ENCODE data around the gene XRCC1.
"Not testable (repeated sequence)": the region's sequence is repeated elsewhere in the genome, so short reads cannot be mapped to it uniquely, and the experiment has no call there.

Gene XRCC1

GRCh38 chr19:43575156-43575950, at the start of gene XRCC1, which contains the start of gene PINLYP:
Gene XRCC1 (minus strand): TSS chr19:43575527. CDS start chr19:43575458, 69 bp downstream.
Gene PINLYP (plus strand): TSS chr19:43575801. CDS start chr19:43577192, 1,391 bp downstream.
- peak; percentile 98 to 99 for DNase-seq

- peak; percentile 87 to 88 for DNase-seq
Observed at GRCh38 chr19:43624933-43625332, 49.6 kb upstream of the XRCC1 start.

- peak in 1 of 2 donors; percentile 12 for DNase-seq
Observed at GRCh38 chr19:43623889-43624670, 48.8 kb upstream of the XRCC1 start.

DNA sequence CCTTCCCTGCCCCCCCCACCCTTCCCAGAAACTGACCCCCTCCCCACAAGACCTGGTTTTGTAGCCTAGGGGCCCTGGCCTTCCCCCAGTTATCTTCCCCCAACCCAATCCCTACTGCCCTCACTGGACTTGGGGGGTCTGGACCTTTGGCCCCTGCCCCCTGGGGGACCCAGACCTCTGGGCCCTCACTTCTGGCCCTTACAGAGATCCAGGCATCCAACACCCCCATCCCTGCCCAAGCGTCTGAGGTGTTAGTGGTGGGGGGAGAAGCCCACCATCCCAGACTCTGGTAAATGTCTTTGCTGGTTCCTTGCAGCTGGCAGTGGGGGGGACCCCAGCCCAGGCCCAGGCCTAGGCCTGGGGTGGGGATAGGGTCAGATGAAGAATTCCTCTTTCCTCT, 47.6 kb upstream of the XRCC1 start:
- no peak for DNase-seq

- no peak for DNase-seq
Observed at GRCh38 chr19:43622070-43622469, 46.7 kb upstream of the XRCC1 start.

DNA sequence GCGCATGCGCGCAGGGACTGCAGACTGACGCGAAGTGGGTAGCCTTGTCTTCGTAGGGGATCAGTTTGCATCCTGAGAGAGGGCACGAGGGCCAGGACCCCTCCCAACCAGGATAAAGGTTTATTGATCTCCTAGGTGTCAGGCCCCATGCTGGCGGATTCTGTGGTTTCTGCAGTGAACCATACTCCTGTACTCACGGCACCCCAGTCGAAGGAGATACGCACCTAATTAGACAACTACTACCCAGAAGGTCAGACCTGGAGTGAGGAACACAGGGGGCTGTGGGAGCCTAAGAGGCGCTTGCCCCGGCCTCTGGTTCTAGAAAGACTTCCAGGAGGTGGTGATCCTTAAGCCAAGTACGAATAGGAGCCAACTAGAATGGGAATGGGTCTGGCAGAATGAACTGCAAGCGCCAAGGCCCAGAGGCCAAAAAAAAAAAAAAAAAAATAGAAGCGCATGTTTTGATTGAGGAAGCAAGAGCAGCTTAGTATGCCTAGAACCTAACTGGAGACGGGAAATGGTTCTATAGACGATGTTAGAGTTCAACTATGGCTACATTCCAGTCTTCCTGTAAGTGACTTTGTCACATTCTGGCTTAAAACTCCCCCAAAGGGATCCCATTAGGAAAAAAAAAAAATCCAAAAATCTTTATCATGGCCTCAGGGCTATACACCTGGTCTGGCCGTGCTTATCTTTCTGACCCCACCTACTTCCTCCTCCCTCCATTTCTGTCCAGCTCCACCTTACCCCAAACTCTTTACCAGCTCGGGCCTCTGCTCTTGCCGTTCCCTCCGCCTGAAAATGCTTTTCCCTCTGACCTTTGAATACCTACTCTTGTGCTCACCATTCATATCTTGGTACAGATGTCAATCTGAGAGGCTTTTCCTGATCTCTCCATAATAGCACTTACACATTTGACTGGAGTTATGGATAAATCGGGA, 45.0 kb upstream of the XRCC1 start:
- peak in 1 of 2 donors; percentile 86 for DNase-seq

DNA sequence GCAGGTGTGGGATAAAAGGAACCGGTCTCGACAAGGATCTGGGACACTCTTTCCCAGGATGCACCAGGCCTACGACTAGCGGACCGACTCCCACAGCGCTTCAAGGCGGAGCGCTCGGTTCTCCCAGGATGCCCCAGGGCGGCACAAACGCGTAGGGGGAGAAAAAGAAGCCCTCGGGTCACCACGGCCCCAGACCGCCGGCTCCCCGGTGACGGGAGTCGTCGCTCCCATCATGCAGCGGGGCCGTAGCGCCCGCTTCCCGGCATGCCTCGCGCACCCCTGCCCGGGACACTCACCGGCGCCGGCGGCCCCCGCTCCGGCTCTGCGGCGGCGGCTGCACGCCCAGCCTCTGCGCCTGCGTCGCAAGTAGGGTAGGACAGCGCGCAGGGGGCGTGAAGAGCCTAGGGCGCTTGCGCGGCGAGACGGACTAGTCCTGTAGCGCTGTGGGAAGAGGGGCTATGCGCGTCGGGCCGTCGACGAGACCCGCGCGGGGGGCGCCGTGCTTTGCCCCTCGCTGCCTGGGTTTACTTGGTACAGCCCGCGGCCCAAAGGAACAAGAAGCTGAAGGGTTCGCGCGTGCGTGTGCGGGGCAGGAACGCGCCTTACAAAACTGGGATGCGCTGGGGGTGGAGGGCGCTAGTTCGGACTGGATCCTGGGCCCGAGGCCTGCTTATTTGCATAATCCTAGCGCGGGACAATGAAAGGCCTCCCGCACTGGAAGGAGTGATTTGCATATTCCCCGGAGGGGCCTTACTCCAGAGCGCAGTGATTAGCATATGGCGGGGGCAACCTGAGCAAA, 44.1 kb upstream of the XRCC1 start, which contains the start of gene ZNF428:
TSS of gene ZNF428 (minus strand) at position 368 of the 799 bp plus-strand sequence. CDS start 5,325 bp downstream, outside the sequence.
- peak; percentile 91 for DNase-seq

DNA sequence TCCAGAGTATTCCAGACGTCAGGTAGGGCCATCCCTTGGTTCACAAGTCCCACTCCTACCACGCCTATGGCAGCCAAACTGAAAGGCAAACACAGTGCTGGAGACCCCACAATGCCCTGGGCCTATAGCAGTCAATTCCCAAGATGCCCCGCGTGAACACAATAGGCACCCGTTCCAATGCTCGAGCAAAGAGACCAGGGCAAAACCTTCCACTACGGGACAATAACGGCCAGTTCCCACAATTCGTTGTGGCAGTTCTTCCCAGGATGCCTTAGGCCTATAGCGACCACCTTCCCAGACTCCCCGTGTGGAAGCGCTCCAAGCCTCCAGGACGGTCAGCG, 43.6 kb upstream of the XRCC1 start:
- DNase-seq, result peak; percentile 39 to 44

DNA sequence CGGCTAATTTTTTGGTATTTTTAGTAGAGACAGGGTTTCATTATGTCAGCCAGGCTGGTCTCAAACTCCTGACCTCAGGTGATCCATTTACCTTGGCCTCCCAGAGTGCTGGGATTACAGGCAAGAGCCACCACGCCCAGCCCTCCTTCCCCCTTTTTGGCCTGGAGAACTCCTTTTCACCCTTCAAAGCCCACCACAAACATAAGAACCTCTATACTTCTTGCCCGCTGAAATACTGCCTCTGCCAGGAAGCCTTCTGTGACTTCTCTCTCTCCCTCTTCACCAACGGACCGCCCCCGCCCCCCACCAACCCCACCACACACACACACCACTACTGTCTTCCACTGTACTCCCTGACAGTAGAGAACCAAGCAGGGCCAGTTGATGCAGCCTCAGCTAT, 41.6 kb upstream of the XRCC1 start:
- DNase-seq, result no peak

- DNase-seq, result no peak
Observed at GRCh38 chr19:43616306-43616705, 41.0 kb upstream of the XRCC1 start.

GRCh38 chr19:43612374-43612773, 37.0 kb upstream of the XRCC1 start:
- no peak for DNase-seq

GRCh38 chr19:43611788-43612187, 36.5 kb upstream of the XRCC1 start, which contains the start of gene SRRM5:
Gene SRRM5 (plus strand): TSS chr19:43612088. CDS start chr19:43612122, 34 bp downstream.
- no peak for DNase-seq

GRCh38 chr19:43610493-43610892, 35.2 kb upstream of the XRCC1 start:
- no peak for DNase-seq

- no peak for DNase-seq
Observed at GRCh38 chr19:43609872-43610271, 34.5 kb upstream of the XRCC1 start.

DNA sequence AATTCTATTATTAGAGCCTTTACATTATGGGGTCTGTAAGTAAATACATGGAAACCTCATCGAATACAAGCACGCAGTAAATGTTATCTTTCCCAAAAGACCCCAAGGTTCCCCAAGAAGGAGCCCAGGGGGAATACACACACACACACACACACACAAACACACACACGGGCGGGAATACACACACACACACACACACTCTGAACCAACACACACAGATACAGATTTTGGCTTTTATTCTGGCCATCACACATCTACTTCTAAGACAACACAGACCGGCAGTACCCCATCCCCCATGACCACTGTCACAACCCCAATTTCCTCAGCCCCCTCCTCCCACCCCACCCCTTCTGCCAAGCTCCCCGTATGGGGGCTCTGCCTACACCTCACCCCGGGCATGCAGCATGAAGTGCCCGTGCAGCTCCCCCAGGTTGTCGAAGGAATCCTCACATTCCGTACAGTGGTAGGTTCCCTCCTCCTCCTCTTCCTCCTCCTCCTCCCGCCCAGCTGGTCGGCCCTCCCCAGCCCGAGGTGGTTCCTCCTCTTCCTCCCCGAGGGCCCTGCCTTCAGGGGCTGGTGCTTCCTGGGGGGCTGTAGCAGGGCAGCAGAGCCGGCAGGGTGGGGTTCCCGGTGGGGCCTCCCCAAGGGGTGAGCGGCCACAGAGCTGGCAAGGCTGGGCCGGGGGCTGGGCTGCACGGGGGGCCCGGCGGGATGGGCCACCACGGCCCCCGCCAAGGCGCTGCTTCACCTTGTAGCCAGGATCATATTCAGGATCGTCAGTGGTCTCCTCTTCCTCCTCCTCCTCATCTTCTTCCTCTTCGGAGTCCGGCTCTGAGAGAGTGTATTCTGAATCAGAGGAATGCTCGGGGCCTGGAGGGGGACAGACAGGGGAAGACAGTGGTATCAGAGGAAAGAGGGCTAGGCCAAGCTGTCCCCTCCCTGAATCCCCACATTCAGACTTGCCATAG, 32.2 kb upstream of the XRCC1 start:
- no peak for DNase-seq

DNA sequence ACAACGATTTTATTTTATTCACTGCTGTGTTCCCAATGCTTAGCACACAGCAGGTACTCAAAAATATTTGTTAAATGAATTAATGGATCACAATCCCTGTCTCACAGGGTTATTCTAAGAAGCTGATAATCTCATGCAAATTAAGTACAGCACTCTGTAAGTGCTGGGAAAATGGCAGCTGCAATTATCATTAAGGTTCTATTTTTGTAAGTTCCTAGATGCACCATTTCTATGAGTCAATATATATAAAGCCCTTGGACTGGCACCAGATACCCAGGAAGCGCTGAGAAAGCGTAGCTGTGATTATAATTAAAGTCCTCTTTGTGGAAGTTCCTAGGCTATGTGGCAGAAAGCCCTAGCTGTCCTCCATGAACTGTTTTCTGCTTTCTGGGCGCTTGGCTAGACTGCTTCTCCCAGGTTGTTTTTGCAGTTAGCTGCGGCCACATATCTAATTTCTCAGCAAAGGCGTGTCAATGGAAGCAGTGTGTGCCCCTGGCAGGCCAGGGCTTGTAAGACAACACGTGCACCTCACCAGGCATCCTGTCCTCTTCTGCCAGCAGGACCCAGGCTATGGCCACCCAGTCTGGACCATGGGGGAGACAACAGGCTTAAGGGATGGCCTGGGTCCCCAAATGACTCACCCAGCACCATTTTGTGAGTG, 31.4 kb upstream of the XRCC1 start:
- DNase-seq, result no peak

DNA sequence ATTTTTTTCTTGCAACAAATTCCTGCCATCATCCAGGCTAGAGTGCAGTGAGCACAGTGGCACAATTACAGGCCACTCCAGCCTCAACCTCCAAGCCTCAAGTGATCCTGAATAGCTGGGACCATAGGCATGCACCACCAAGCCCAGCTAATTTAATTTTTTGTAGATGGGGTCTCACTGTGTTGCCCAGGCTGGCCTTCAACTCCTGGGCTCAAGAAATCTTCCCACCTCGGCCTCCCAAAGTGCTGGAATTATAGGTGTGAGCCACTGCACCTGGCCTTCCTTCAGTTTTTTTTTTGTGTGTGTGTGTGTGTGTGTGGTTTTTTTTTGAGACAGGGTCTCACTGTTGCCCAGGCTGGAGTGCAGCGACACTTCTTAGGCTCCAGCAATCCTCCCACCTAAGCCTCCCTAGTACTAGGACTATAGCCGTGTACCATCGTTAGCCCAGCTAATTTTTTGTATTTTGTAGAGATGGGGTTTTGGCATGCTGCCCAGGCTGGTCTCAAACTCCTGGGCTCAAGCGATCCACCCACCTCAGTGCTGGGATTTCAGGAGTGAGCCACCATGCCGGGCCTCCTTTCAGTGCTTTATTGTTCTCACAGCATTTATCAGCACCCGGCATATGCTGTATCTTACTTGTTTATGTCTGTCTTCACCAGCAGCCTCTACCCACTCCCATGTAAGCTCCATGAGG, 30.7 kb upstream of the XRCC1 start:
- DNase-seq, result no peak

DNA sequence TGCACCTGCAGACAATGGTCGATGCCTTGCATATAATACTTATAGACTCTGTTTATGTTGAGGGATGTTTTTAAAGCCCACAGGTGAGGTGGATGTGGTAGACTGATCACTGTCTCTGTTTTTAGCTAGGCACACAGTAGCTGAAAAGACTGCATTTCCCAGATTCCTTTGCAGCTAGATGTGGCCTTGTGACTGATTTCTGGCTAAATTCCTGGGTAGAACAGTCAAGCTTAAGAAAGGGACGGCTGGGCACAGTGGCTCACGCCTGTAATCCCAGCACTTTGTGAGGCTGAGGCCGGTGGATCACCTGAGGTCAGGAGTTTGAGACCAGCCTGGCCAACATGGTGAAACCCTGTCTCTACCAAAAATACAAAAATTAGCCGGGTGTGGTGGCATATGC, 25.0 kb upstream of the XRCC1 start:
- not testable (repeated sequence) for DNase-seq

GRCh38 chr19:43599635-43600295, 24.4 kb upstream of the XRCC1 start:
- no peak for DNase-seq
